ENCODE data around the gene NAV2.

Gene NAV2

GRCh38 chr11:19842505-19842904, 129.9 kb downstream of the NAV2 start:
- DNase-seq: no peak

DNA sequence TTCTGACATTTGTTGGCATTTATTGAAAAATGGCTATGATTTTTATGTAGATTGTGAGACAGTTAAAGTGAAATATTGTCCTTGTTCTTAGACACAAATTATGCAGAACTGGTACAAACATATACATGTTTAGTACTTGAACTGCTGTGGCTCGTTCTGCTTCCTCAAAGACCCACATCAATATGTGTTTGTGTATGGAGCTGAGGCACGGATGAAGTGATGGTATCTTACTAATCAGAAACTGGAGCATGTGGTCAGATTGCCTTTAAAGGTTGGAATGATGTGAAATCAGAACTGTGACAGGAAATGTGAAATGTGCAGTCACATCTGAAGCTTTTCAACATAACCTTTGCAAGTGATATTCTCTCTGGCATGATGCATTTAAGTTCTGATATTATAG, 130.4 kb downstream of the NAV2 start:
- no peak for DNase-seq

GRCh38 chr11:19844012-19844411, 131.4 kb downstream of the NAV2 start:
- no peak for DNase-seq

GRCh38 chr11:19844806-19845205, 132.2 kb downstream of the NAV2 start:
- no peak for DNase-seq

DNA sequence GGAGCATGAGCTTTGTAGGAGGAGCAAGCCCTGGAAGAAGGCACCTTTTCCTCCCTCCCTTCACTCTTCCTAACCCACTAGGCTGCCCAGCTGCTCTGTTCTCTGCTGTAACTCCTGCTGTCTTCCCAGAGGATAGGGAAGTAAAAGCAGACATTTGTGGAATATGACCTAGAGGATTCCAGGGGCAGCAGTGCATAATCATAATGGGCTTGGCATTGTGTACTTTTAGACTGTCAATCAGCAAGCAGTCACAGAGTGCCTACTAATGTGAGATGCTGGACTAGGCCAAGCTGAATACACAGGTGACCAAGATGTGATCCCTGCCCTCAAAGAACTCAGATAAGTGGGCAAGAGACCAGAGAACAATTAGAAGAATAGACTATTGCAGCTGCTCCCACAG, 133.0 kb downstream of the NAV2 start:
- no peak for DNase-seq

DNA sequence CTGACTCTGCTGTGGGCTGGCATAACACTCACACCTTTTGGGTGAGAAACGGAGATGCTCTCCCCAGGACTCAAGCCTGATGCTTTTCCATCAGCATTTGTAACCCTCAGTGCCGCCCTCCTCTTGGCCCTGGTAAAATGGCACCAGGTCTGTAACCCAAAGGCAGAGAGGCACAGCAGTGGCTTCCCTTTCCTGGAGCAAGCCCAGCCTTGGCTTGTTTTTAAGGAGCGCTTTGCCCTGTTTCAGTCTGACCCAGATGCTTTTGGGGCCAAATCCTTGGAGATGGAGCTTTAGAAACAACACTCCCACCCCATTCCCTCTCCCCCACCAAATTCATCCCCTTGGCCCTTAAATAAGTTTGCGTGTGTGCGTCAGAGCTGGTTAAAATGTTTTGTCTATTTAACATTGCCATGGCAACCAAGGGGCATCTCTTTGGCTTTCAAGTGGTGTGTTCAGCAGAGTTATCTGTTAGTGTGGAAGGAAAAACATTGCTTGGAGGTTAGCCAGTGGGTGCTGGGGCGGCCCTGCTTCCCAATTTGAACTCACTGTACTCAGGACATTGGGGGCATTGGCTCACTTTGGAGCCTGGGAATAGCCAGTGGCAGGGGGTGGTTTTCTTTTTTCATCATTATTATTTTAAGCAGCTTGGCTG, 134.1 kb downstream of the NAV2 start:
- no peak for DNase-seq

GRCh38 chr11:19848219-19848618, 135.6 kb downstream of the NAV2 start:
- DNase-seq: no peak

DNA sequence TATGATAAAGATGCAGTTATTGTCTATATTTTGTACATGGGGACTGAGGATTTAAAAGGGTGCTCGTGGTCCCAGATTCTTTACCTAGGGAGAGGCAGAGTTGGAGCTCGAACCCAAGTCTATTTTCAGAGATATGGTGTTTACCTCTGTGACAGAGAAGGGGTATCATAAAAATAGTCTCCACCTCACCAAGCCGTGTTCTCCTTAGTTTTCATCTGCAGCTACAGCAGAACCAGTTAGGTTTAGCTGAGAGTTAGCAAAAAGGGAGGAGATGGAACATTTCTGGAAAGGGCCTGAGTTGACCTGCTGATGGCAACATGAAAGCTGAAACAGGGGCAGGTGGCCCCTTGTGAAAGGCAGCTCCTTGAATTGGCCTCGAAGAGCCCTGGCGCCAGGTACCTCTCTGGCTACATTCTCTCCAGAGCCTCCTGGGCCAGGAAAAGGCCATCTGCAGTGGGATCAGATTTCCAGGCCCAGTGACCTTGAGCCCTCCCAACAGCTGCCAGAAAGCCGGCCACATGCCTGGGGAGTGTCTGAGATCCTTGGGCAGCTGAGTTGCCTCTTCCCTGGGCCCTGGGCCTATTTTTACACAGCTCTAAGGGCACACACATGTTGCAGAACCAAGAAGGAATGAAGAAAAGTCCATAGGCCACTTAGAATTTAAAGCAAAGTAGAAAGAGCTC, 136.6 kb downstream of the NAV2 start:
- no peak for DNase-seq

DNA sequence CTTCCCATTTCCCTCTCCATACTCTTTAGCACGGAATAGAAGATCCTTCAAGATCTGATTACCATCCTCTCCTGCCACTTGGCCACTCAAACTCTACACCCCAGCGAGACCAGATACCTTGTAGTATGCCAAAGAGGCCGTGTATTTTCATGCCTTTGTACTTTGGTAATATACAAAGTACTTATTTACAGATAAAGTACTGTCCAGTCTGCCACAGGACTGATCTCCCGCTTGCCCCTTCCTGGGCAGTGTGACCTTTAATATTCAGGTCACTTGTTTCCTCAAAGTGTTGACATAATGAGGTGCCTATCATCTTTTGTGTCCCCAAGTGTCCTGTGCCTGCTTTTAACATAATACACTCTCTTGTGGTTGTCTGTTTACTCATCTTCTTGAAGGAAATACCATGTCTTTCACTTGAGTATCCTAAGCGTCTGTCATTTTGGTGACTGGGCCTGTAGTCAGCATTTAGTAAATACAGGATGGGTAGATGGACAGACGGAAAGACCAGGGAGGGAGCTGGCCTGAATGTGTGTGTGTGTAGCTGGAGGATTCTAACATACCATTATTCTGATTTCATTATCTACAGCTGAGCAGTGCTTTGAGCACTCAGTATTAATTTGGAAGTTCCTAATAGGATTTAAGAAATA, 137.4 kb downstream of the NAV2 start:
- DNase-seq: no peak

DNA sequence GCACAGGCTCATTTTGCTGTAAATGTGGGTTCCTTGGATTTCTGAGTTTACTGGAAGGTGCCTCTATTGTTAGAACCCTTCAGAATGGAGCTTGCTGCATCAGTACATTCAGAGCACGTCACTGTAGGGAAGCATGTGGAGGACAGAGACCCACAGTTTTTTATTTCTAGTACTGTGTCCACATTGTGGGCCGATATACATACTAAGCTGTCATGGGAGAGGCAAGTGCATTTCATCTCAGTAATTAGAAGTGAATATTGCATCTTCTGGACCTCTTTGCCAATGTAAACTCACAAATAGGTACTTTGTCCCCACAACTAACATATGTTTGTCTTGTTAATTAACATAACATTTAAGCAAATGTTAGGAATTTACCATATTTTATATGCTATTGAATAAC, 139.7 kb downstream of the NAV2 start:
- no peak for DNase-seq

- no peak for DNase-seq
These were observed 140.4 kb downstream of the NAV2 start for GRCh38 chr11:19853016-19853415.

GRCh38 chr11:19853920-19854319, 141.3 kb downstream of the NAV2 start:
- no peak for DNase-seq

DNA sequence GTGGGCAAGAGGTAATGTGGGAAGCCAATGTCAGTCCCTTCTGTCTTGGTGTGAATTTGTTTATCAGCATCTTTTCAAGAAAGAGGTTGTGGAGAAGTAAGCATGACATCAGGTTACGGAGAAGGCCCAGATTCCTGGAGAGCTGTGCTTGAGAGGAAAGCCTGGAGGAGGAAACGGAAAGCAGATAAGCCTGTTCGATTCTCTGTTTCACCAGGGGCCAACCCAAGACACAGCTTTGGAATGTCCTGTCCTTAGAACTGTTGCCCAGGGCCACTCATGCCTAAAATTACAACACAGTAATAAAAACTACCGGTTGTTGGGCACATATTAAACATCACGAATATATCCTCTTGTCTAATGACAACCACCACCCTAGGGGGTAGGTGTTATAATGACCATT, 148.5 kb downstream of the NAV2 start:
- no peak for DNase-seq

GRCh38 chr11:19862091-19862490, 149.5 kb downstream of the NAV2 start:
- no peak for DNase-seq

DNA sequence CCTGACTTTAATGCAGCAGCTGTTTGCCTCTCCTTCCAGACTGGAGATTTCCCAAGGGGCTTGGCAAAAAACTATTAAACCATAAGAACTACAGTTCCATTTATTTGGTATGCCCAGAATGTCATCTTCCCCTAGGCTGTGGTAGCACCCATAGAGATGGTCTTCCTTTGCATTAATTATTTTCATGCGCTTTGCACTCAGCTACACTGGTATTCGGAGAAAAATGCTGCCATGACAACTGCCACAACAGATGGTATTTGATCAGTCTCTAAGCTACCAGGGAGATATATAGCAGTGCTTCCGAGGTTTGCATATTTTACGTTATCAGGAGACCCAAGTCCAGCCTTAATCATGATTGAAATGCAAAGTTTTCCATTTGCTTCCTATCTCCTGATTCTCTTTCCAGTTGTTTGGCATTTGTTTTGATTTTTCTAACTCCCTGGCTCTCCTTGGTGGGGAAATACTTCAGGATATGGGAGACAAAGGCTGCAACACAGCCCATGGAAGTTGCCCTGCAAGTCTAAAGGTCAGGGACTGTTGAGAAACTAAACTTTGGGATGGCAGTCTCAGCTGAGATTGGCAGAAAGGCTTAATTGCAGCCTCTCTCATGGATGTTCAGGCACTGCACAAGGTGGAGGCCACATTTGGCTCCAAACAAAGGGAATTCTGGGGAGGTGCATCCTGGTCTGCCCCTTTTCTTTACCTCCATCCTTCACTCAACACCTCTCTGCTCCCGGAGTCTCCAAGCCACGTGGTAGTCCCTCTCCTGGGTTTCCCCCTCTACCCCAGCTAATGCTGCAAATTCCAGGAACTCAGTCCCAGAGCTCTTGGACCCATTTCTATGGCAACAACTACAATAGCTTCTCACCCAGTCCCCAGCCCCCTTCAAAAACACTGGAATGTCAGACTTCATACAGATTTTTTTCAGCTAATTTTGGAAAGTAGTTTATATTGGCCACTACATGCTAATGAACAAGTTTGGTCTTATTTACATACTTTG, 151.8 kb downstream of the NAV2 start:
- DNase-seq: no peak

- DNase-seq: no peak
These were observed 153.4 kb downstream of the NAV2 start for GRCh38 chr11:19866037-19866436.

DNA sequence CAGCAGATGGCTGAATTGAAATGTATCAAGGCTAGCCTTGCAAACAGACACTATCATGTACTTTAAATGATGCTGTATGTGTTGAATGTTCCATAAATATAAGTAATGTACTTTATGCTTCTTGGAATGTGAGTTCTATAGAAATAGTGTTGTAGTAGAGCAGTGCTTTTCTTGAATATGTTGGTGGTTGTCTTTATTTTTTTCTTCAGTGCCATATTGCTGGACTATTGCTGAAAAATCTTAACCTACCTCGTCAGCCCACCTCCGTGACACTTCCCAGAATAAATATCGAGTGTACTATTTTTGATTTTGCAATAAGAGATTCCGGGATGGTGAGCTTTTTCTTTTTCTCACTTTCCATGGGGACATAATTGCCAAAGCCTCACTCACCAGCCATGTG, 153.9 kb downstream of the NAV2 start:
- no peak for DNase-seq

DNA sequence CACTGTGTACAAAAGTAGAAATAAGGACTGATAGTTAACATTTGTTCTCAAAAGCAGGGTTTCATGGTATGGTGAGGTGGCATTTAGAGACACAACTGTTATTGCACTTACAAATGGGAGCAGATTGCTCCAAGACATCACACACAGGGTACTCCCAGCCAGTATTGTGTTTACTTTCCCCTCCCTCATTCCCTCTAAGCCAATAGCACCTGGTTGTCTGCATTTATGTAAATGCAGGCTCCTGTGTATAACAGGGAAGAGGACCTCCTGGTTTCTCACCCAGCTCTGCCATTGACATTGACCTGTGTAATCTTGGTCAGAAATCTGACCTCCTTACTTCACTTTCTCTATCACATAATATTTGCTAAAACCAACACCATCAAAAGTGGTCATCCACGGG, 154.4 kb downstream of the NAV2 start:
- no peak for DNase-seq

GRCh38 chr11:19868281-19868821, 155.7 kb downstream of the NAV2 start:
- DNase-seq: no peak

GRCh38 chr11:19868871-19869270, 156.2 kb downstream of the NAV2 start:
- DNase-seq: no peak

DNA sequence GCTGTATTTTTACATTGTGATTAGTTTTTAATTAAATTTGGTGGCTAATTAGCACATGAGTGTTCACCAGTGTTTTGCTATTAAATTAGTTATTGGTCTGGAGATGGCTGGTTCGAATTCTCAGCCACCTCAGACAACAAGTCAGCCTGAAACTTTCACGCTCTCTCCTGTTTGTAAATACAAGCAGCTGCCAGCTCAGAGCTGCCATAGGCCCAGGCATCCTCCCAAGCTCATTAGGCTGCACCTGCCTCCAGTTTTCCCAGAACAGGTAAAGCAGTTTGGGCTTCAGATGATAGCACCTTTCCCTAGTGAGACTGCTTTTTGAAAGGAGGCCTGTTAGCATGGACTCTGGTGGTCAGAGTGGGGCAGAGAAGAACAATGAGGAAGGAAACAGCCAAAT, 156.8 kb downstream of the NAV2 start:
- no peak for DNase-seq

DNA sequence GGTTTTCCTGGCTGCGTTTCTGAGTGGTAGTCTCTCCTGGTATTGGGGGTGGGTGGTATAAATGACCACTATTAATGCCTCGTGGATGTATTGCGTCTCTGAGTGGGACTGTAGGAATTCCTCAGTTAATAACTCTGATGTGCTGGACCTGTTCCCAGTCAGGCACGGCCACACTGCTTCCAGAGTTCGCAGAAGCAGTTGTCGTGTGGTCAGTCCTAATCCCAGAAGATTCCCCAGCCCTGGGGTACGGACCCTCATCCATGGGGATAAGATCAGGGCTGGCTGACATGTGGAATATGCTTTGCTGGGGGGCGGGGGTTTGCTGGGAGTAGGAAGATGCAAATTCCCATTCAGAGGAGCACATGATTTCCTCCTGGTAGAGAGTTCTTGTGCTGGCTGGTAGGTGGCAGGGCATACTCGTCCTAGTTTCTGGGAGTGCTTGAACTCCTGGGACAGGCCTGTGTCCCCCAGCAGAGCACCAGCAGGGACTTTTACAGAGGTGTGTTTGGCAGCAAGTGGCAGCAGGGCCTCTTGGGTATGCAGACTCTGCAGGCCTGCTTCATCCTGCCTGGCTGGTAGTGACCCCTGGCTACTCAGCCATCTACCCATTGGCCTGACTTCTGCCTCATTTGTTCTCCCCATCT, 157.4 kb downstream of the NAV2 start:
- DNase-seq: no peak

All from CD4-positive, alpha-beta T cell treated with Interleukin-17A for 1 hour (primary cell).